GM18873 (cell line): Measurements from ENCODE around the gene VAPA.

Experiments used
- ATAC-seq: cut with Tn5 transposase; IDR thresholded peaks from one replicate; pipeline ENCODE4 v1.9.1; 2021; ENCODE audit warnings: mild to moderate bottlenecking, moderate library complexity, moderate number of reproducible peaks; ENCODE audit not compliant: unreplicated experiment, low FRiP score

Gene VAPA

GRCh38 chr18:9965711-9966624 lies 52.2 kb downstream of the VAPA start:
- ATAC-seq = no peak

GRCh38 chr18:9968081-9968848 lies 54.4 kb downstream of the VAPA start:
- ATAC-seq = no peak

- ATAC-seq = no peak
Observed at GRCh38 chr18:9969247-9969646, 55.4 kb downstream of the VAPA start.

- ATAC-seq = no peak
Observed at GRCh38 chr18:9971313-9971920, 57.6 kb downstream of the VAPA start.

- ATAC-seq = no peak
Observed at GRCh38 chr18:9973470-9973869, 59.7 kb downstream of the VAPA start.

GRCh38 chr18:9974279-9974915 lies 60.6 kb downstream of the VAPA start:
- ATAC-seq = no peak

- no peak for ATAC-seq
Observed at GRCh38 chr18:9975658-9976057, 61.8 kb downstream of the VAPA start.

GRCh38 chr18:9982711-9983110 lies 68.9 kb downstream of the VAPA start:
- ATAC-seq = no peak

GRCh38 chr18:9984080-9984479 lies 70.3 kb downstream of the VAPA start:
- no peak for ATAC-seq

- no peak for ATAC-seq
Observed at GRCh38 chr18:9985641-9986040, 71.8 kb downstream of the VAPA start.

- no peak for ATAC-seq
Observed at GRCh38 chr18:9986156-9986930, 72.5 kb downstream of the VAPA start.

- no peak for ATAC-seq
Observed at GRCh38 chr18:9987345-9987744, 73.5 kb downstream of the VAPA start.

- ATAC-seq = no peak
Observed at GRCh38 chr18:9987931-9988330, 74.1 kb downstream of the VAPA start.

- no peak for ATAC-seq
Observed at GRCh38 chr18:9988665-9989064, 74.8 kb downstream of the VAPA start.

- no peak for ATAC-seq
Observed at GRCh38 chr18:9989481-9989880, 75.7 kb downstream of the VAPA start.

GRCh38 chr18:9991011-9992000 lies 77.5 kb downstream of the VAPA start:
- ATAC-seq = no peak

- no peak for ATAC-seq
Observed at GRCh38 chr18:9992300-9992972, 78.6 kb downstream of the VAPA start.

GRCh38 chr18:9992973-9993520 lies 79.2 kb downstream of the VAPA start:
- no peak for ATAC-seq
